Osteocyte (in vitro differentiated cells): ENCODE results near the gene PLCB4. TPM values are rescaled to one million over a fixed set of nuclear protein-coding genes. Genes with fewer than 3 reads are reported as not detected.

Source experiments
- DNase-seq: peaks from one replicate; pipeline ENCODE4 v3.0.0; 2021; ENCODE audit warnings: mixed read lengths; ENCODE audit not compliant: unreplicated experiment; ENCODE audit errors: extremely low spot score
- H3K27ac Mint-ChIP-seq: one replicate; pipeline ENCODE4 v1.8.0; 2021; ENCODE audit warnings: mild to moderate bottlenecking, mixed read lengths; ENCODE audit not compliant: unreplicated experiment
- H3K27me3 Mint-ChIP-seq: one replicate; pipeline ENCODE4 v1.8.0; 2021; ENCODE audit warnings: mixed read lengths; ENCODE audit not compliant: unreplicated experiment
- H3K36me3 Mint-ChIP-seq: one replicate; pipeline ENCODE4 v1.8.0; 2021; ENCODE audit warnings: mixed read lengths; ENCODE audit not compliant: unreplicated experiment
- H3K4me1 Mint-ChIP-seq: one replicate; pipeline ENCODE4 v1.8.0; 2021; ENCODE audit warnings: mixed read lengths; ENCODE audit not compliant: unreplicated experiment
- H3K4me3 Mint-ChIP-seq: one replicate; pipeline ENCODE4 v1.8.0; 2021; ENCODE audit warnings: mild to moderate bottlenecking, moderate library complexity, mixed read lengths; ENCODE audit not compliant: unreplicated experiment
- H3K9me3 Mint-ChIP-seq: one replicate; pipeline ENCODE4 v1.8.0; 2021; ENCODE audit warnings: mixed read lengths; ENCODE audit not compliant: unreplicated experiment
- total RNA-seq: library from RNA; stranded (reverse); gene quantifications from 2 replicates; pipeline ENCODE4 v1.2.1, GENCODE V29; 2021
- TF ChIP-seq, protein P1 (sequence below): fragments of 200-600 bp; sonication (generic); IDR thresholded peaks from 2 replicates; pipeline ENCODE4 v1.5.0; 2021; ENCODE audit warnings: antibody characterized with exemption, mild to moderate bottlenecking, moderate library complexity

PLCB4 gene
- total RNA-seq, 1 donor from 2014 or later = 5.3 TPM

GRCh38 chr20:9474835-9475415 lies 406.0 kb downstream of the PLCB4 start:
- TF ChIP-seq, protein P1, sequence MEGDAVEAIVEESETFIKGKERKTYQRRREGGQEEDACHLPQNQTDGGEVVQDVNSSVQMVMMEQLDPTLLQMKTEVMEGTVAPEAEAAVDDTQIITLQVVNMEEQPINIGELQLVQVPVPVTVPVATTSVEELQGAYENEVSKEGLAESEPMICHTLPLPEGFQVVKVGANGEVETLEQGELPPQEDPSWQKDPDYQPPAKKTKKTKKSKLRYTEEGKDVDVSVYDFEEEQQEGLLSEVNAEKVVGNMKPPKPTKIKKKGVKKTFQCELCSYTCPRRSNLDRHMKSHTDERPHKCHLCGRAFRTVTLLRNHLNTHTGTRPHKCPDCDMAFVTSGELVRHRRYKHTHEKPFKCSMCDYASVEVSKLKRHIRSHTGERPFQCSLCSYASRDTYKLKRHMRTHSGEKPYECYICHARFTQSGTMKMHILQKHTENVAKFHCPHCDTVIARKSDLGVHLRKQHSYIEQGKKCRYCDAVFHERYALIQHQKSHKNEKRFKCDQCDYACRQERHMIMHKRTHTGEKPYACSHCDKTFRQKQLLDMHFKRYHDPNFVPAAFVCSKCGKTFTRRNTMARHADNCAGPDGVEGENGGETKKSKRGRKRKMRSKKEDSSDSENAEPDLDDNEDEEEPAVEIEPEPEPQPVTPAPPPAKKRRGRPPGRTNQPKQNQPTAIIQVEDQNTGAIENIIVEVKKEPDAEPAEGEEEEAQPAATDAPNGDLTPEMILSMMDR = no peak
- Mint-ChIP-seq H3K4me1 (no peaks in the 10 kb centered on the region), H3K9me3 (no peaks in the 10 kb centered on the region), H3K36me3 (peaks cover 8% of the 10 kb centered on the region), H3K4me3 (no peak overlapping the region), H3K27me3 (no peaks in the 10 kb centered on the region), H3K27ac (no peak overlapping the region)
- no peak for DNase-seq

- H3K4me1 Mint-ChIP-seq = no peaks in the 10 kb centered on the region
- H3K27me3 Mint-ChIP-seq = no peaks in the 10 kb centered on the region
- H3K36me3 Mint-ChIP-seq = peaks cover 8% of the 10 kb centered on the region
- no peak for DNase-seq
- H3K27ac Mint-ChIP-seq = no peak overlapping the region
- no peak overlapping the region for H3K4me3 Mint-ChIP-seq
- TF ChIP-seq, protein P1 = no peak
- no peaks in the 10 kb centered on the region for H3K9me3 Mint-ChIP-seq
Measured at GRCh38 chr20:9475456-9475855, 406.6 kb downstream of the PLCB4 start.

DNA sequence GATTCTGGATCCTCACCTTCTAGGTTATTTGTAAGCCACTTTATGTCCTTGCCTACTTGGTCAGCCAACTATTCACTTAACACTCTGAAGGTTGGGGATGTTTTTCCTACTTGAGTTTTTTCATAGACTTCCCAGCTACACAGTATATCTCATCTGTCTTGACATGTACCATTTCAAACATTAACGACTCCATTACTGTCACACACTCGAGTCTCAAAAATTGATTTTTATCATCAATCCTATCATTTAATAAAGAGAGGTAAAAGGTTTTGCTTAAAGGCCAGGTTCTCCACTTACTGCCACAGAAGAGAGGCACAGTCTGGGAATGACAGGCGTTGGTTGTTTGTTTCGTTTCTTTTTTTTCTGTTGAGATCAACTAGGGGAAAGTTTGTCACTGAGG lies 407.3 kb downstream of the PLCB4 start:
- Mint-ChIP-seq H3K9me3 (no peaks in the 10 kb centered on the region), H3K4me3 (no peak overlapping the region), H3K27me3 (no peaks in the 10 kb centered on the region), H3K4me1 (no peaks in the 10 kb centered on the region), H3K27ac (no peak overlapping the region), H3K36me3 (peaks cover 8% of the 10 kb centered on the region)
- DNase-seq = no peak
- TF ChIP-seq, protein P1 = no peak

- no peaks in the 10 kb centered on the region for H3K9me3 Mint-ChIP-seq
- H3K4me3 Mint-ChIP-seq = no peak overlapping the region
- no peaks in the 10 kb centered on the region for H3K4me1 Mint-ChIP-seq
- no peak overlapping the region for H3K27ac Mint-ChIP-seq
- TF ChIP-seq, protein P1 = no peak
- H3K36me3 Mint-ChIP-seq = peaks cover 8% of the 10 kb centered on the region
- H3K27me3 Mint-ChIP-seq = no peaks in the 10 kb centered on the region
- DNase-seq = no peak
Measured at GRCh38 chr20:9476637-9477036, 407.8 kb downstream of the PLCB4 start.

- Mint-ChIP-seq H3K27ac (no peak overlapping the region), H3K4me3 (no peak overlapping the region), H3K4me1 (peaks cover 13% of the 10 kb centered on the region), H3K9me3 (no peaks in the 10 kb centered on the region), H3K36me3 (peaks cover 5% of the 10 kb centered on the region), H3K27me3 (no peaks in the 10 kb centered on the region)
- TF ChIP-seq, protein P1 = no peak
- DNase-seq = no peak
Measured at GRCh38 chr20:9478771-9479170, 409.9 kb downstream of the PLCB4 start.
